DMS 273 treated with DMSO at 0.1 percent for 48 hours (cell line): Measurements from ENCODE around the gene NPC1L1.

Source experiments
- DNase-seq: peaks from one replicate; lab custom pipeline; 2025; lab: John Stamatoyannopoulos, UW

The NPC1L1 gene

DNA sequence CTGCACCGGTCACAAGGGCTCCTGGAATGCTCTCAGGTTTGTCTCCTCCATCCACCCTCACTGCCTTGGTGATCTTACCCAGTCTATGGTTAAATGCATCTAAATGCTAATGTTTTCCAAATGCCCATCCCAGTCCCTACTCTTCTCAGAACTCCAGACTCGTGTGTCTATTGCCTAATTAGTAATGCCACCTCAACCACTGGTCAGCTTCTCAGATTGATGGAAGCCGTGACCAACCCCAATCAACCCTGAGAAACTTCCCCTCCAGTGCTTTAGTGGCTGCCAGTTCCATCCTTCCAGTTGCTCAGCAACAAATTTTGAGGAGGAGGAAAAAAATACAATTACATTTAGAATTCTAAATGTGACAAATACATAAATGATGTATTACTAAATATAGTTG lies 69.3 kb downstream of the NPC1L1 start:
- no peak for DNase-seq

DNA sequence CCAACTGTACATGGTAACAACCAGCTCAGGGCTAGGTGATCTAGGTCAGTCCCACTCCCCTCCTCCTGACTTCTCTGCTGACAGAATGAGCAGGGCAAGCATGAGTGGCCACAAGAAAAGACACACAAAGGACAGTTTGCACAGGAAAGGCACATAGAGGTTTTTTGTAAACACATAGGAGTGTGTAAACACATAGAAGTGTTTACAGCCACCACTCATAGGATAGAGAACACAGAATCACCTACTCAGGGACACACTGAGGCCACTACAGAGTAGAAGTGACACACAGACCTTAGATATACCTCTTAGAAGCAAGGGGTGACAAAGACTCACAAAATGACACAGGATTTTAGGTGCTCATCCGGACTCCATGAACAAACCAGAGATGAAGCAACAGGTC lies 69.7 kb downstream of the NPC1L1 start:
- no peak for DNase-seq

DNA sequence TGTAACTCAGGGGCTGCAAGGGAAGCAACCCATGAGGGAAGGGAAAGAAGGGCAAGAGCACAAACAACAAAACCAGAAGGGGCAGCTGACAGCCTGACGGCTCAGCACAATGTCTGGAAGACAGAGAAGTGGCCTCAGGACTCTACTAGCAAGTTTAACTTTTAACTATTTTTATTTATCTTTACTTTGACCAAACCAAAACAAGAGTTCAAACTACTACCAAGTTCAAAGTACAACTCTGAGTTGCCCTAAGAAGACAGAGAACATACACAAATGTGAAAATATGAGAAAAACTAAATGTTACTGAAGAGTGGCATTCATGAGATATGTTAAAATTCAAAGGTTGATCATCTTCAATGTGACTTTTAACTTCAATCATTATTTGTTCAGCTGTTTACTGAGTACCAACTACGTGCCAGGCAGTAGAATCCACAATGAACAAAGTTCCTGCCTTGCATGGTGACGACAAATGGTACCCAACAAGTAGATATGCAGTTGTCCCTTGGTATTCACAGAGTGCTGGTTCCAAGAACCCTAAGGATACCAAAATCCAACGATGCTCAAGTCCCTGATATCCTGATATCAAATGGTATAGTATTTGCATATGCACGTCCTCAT lies 70.4 kb downstream of the NPC1L1 start:
- DNase-seq: no peak

DNA sequence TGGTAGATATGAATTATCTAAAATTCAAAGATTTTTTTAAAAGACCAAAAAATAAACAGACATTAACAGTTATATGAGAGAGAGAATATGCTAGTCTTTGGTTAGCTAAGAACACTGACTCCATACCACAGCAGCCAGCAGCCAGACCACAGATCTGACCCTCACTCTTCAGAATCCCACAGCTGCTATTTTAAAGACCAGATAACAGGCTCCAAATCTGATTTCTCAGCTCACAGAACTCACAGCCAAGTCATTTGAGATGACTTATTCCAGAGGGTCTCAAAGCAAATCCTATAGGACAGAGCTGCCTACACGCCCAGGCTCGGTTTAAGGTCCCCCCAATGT lies 71.0 kb downstream of the NPC1L1 start:
- no peak for DNase-seq

DNA sequence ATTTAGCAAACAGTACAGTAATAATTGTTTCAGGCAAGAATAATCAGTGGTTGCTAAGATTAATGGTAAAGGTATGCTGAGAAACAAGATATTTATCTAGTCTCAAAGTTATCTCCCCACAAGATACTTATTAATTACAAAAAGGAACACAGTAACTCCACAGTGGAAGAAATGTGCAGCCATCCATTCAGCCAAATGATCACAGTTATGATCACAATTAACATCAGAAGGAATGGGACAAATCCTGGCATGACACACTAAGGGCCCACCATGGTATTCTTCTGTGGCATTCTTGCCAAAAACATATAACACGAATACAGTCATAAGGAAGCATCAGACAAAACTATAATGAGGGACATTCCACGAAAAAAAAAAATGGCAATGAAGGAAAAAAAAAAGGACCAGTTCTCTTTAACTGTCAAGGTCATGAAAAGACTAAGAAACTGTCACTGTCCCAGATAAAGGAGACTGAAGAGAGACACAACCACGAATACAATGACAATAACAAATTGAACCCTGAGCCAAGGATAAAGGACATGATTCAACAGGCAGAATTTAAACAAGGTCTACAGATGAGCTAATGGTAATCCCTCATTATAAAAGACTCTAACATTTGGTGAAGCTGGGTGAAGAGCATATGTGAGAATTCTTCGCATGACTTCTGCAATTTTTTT lies 71.5 kb downstream of the NPC1L1 start:
- DNase-seq: no peak

DNA sequence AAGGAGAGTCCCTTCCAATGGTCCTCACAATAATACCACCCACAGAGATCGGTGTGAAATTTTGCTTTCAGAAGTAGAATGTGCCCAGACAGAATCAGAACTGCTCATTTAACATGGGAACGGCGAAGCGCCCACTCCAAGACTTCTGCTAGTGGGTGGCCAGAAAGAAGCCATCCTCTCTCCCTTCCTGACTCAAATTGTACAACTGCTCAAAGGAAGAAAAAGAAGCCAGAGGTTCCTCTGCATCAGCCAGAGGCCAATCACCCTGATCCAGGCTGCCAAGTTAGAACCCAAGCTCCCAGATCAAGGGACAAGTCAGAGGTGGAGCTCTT lies 73.9 kb downstream of the NPC1L1 start:
- no peak for DNase-seq

DNA sequence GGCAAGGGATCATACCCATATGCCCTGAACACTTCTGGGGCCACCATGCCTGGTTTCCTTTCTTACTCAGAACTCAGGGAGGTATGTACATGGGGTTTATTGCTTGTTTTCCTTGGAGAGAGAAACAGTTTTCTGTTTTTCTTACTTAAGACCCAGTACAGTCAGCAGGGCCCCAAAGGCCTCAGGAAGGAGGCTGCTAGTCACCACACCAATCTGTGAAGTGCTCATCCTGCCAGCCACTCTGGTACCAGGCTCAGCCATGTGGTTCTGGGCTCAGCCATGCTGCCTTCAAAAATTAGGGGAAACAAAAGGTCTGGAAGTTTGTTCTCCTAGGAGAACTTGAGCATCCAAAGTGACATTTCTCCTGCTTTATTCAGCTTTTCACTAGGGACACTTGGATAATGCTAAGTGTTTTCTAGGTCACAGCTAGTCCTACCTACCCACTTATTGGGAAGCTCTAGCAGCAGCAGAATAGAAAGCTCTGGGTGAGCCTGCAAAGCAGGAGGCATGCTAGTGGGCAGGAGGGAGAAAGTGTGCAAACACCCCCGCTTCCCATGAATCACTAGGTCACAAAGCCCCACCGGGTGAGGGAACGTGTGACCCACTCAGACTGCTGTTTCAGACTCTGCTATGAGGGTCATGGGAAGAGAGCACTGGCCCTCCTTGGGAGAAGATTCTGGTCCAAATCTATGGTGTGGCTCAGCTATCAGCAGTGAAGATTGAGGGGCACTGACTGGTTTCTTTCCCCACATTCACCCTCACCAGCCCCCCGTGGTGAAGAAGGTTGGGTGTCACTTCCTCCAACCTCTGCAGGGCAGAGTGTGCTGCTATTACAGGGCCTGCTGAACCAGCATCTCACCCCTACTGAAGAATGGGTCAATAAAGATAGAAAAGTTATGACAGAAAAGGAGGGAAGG lies 74.6 kb downstream of the NPC1L1 start:
- DNase-seq: no peak

DNA sequence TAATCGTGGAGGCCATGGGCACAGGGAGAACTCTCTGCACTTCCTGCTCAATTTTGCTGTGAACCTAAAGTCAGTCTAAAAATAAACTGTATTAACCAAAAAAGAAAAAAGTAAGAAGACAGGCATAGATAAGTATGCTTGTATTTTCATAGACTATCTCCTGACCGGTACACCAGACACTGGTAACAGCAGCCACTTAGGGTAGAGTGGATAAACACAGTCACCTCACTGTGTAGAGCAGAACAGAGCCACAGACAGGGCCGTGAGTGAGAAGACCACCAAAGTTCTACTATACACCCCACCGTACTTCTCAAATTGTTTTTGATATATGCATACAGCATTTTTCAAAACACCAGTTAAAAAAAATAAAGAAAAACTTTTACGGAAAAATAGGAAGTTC lies 75.6 kb downstream of the NPC1L1 start:
- DNase-seq: no peak

DNA sequence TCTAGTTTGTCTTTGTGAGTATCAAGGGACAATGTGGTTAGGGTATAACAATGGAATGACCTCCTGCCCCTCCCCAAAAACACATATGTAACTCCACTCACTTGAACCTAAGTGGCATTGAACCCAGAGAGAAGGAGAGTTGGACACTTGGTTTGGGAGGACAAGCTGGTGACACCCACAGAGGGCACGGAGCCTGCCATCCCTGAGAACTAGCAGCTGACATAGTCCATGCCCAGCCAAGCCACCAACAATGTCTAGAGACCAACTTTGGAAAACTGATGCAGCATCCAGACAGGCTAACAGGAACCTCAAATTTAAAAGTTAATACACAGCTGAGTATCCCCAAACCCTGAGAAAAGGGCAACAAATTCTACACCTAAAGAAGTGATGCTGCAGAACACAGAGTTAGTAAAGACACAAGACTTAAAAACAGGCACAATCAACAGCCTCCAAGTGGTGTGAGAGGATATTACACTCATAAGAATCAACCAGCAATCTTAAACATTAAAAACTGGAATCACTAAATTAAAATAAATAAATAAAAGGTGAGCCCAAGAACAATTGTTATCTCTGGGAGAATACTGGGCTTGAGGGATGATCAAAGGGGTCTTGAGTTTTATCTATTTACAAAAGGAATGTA lies 77.8 kb downstream of the NPC1L1 start:
- no peak for DNase-seq
